ENCODE results near the gene SH3PXD2A.
"Not testable (repeated sequence)": the region's sequence is repeated elsewhere in the genome, so short reads cannot be mapped to it uniquely, and the experiment has no call there.

The SH3PXD2A gene

GRCh38 chr10:103732339-103733044 lies 122.9 kb downstream of the SH3PXD2A start:
- DNase-seq, result no peak
- H3K9me3 Mint-ChIP-seq, result no peaks in the 10 kb centered on the region
- ATAC-seq (replicated peaks), result no peak

GRCh38 chr10:103731609-103732270 lies 123.6 kb downstream of the SH3PXD2A start:
- ATAC-seq (replicated peaks), result no peak
- Mint-ChIP-seq H3K27me3 (peaks cover 0 to 11% of the 10 kb centered on the region in 2 donors), H3K4me3 (no peak overlapping the region), H3K36me3 (ENCODE audit: insufficient read depth) (peaks cover 3% of the 10 kb centered on the region), H3K9me3 (no peaks in the 10 kb centered on the region), H3K27ac (no peak overlapping the region), H3K4me1 (ENCODE audit: low read depth in 2 of 2) (no peaks in the 10 kb centered on the region)
- no peak for DNase-seq

More at GRCh38 chr10:103732339-103733044, 122.9 kb downstream of the SH3PXD2A start:
- H3K36me3 Mint-ChIP-seq (ENCODE audit: insufficient read depth), result peaks cover 3% of the 10 kb centered on the region
- H3K4me3 Mint-ChIP-seq, result no peak overlapping the region
- no peaks in the 10 kb centered on the region for H3K4me1 Mint-ChIP-seq (ENCODE audit: low read depth in 2 of 2)
- no peak overlapping the region for H3K27ac Mint-ChIP-seq
- peaks cover 0 to 17% of the 10 kb centered on the region in 2 donors for H3K27me3 Mint-ChIP-seq

- H3K4me3 Mint-ChIP-seq; H3K4me1 Mint-ChIP-seq (ENCODE audit: low read depth in 2 of 2); H3K27ac Mint-ChIP-seq; H3K27me3 Mint-ChIP-seq; ATAC-seq (replicated peaks); H3K9me3 Mint-ChIP-seq; DNase-seq; H3K36me3 Mint-ChIP-seq (ENCODE audit: insufficient read depth): not testable (repeated sequence)
These were observed 124.3 kb downstream of the SH3PXD2A start for GRCh38 chr10:103731026-103731425.

- no peaks in the 10 kb centered on the region for H3K27me3 Mint-ChIP-seq
- H3K9me3 Mint-ChIP-seq, result no peaks in the 10 kb centered on the region
- H3K36me3 Mint-ChIP-seq (ENCODE audit: insufficient read depth), result peaks cover 3% of the 10 kb centered on the region
- H3K4me3 Mint-ChIP-seq, result no peak overlapping the region
- ATAC-seq (replicated peaks), result no peak
- H3K27ac Mint-ChIP-seq, result no peak overlapping the region
- H3K4me1 Mint-ChIP-seq (ENCODE audit: low read depth in 2 of 2), result no peaks in the 10 kb centered on the region
- DNase-seq, result no peak
These were observed 125.5 kb downstream of the SH3PXD2A start for GRCh38 chr10:103729851-103730250.

- Mint-ChIP-seq H3K9me3 (no peaks in the 10 kb centered on the region), H3K4me1 (ENCODE audit: low read depth in 2 of 2) (no peaks in the 10 kb centered on the region), H3K27ac (no peak overlapping the region), H3K36me3 (ENCODE audit: insufficient read depth) (peaks cover 3% of the 10 kb centered on the region), H3K4me3 (no peak overlapping the region), H3K27me3 (no peaks in the 10 kb centered on the region)
- DNase-seq (no peak), ATAC-seq (replicated peaks) (no peak)
These were observed 127.2 kb downstream of the SH3PXD2A start for GRCh38 chr10:103727991-103728689.

- Mint-ChIP-seq H3K27me3 (no peaks in the 10 kb centered on the region), H3K4me3 (no peak overlapping the region), H3K9me3 (no peaks in the 10 kb centered on the region), H3K4me1 (ENCODE audit: low read depth in 2 of 2) (no peaks in the 10 kb centered on the region), H3K27ac (no peak overlapping the region), H3K36me3 (ENCODE audit: insufficient read depth) (peaks cover 3% of the 10 kb centered on the region)
- ATAC-seq (replicated peaks) (no peak), DNase-seq (no peak)
These were observed 127.8 kb downstream of the SH3PXD2A start for GRCh38 chr10:103727546-103727963.

- Mint-ChIP-seq H3K4me1 (ENCODE audit: low read depth in 2 of 2) (no peaks in the 10 kb centered on the region), H3K36me3 (ENCODE audit: insufficient read depth) (peaks cover 3% of the 10 kb centered on the region), H3K4me3 (no peak overlapping the region), H3K27ac (peak overlapping the region in 1 of 2 donors; percentile 9), H3K9me3 (no peaks in the 10 kb centered on the region), H3K27me3 (no peaks in the 10 kb centered on the region)
- ATAC-seq (replicated peaks), result no peak
- DNase-seq, result no peak
These were observed 128.7 kb downstream of the SH3PXD2A start for GRCh38 chr10:103726637-103727036.

- no peak overlapping the region for H3K4me3 Mint-ChIP-seq
- no peaks in the 10 kb centered on the region for H3K4me1 Mint-ChIP-seq (ENCODE audit: low read depth in 2 of 2)
- peaks cover 3% of the 10 kb centered on the region for H3K36me3 Mint-ChIP-seq (ENCODE audit: insufficient read depth)
- H3K27me3 Mint-ChIP-seq, result no peaks in the 10 kb centered on the region
- no peak overlapping the region for H3K27ac Mint-ChIP-seq
- no peak for DNase-seq
- H3K9me3 Mint-ChIP-seq, result no peaks in the 10 kb centered on the region
- no peak for ATAC-seq (replicated peaks)
These were observed 130.1 kb downstream of the SH3PXD2A start for GRCh38 chr10:103725242-103725641.

- Mint-ChIP-seq H3K36me3 (ENCODE audit: insufficient read depth) (peaks cover 3% of the 10 kb centered on the region), H3K4me3 (no peak overlapping the region), H3K9me3 (no peaks in the 10 kb centered on the region), H3K27ac (no peak overlapping the region), H3K4me1 (ENCODE audit: low read depth in 2 of 2) (no peaks in the 10 kb centered on the region), H3K27me3 (no peaks in the 10 kb centered on the region)
- ATAC-seq (replicated peaks), result no peak
- DNase-seq, result no peak
These were observed 130.6 kb downstream of the SH3PXD2A start for GRCh38 chr10:103724771-103725170.

GRCh38 chr10:103724074-103724473 lies 131.3 kb downstream of the SH3PXD2A start:
- Mint-ChIP-seq H3K9me3 (no peaks in the 10 kb centered on the region), H3K27me3 (no peaks in the 10 kb centered on the region), H3K4me1 (ENCODE audit: low read depth in 2 of 2) (no peaks in the 10 kb centered on the region), H3K4me3 (no peak overlapping the region), H3K36me3 (ENCODE audit: insufficient read depth) (no peaks in the 10 kb centered on the region), H3K27ac (no peak overlapping the region)
- DNase-seq (no peak), ATAC-seq (replicated peaks) (no peak)

GRCh38 chr10:103723557-103723956 lies 131.8 kb downstream of the SH3PXD2A start:
- H3K27me3 Mint-ChIP-seq, result no peaks in the 10 kb centered on the region
- H3K27ac Mint-ChIP-seq, result no peak overlapping the region
- no peak for DNase-seq
- no peak for ATAC-seq (replicated peaks)
- no peaks in the 10 kb centered on the region for H3K36me3 Mint-ChIP-seq (ENCODE audit: insufficient read depth)
- no peaks in the 10 kb centered on the region for H3K9me3 Mint-ChIP-seq
- no peaks in the 10 kb centered on the region for H3K4me1 Mint-ChIP-seq (ENCODE audit: low read depth in 2 of 2)
- no peak overlapping the region for H3K4me3 Mint-ChIP-seq

- no peaks in the 10 kb centered on the region for H3K36me3 Mint-ChIP-seq (ENCODE audit: insufficient read depth)
- ATAC-seq (replicated peaks) (no peak), DNase-seq (no peak)
- H3K27me3 Mint-ChIP-seq, result no peaks in the 10 kb centered on the region
- H3K9me3 Mint-ChIP-seq, result no peaks in the 10 kb centered on the region
- H3K4me1 Mint-ChIP-seq (ENCODE audit: low read depth in 2 of 2), result no peaks in the 10 kb centered on the region
- H3K27ac Mint-ChIP-seq, result no peak overlapping the region
- no peak overlapping the region for H3K4me3 Mint-ChIP-seq
These were observed 132.7 kb downstream of the SH3PXD2A start for GRCh38 chr10:103722632-103723031.

GRCh38 chr10:103720964-103721335 lies 134.4 kb downstream of the SH3PXD2A start:
- Mint-ChIP-seq H3K9me3 (no peaks in the 10 kb centered on the region), H3K4me3 (no peak overlapping the region), H3K27ac (no peak overlapping the region), H3K4me1 (ENCODE audit: low read depth in 2 of 2) (no peaks in the 10 kb centered on the region), H3K27me3 (no peaks in the 10 kb centered on the region), H3K36me3 (ENCODE audit: insufficient read depth) (no peaks in the 10 kb centered on the region)
- DNase-seq (no peak), ATAC-seq (replicated peaks) (no peak)

Data from effector memory CD8-positive, alpha-beta T cell (primary cell).